SJSA1 (cell line): ENCODE measurements around the gene IGFALS. TPM values are rescaled to one million over a fixed set of nuclear protein-coding genes. Genes with fewer than 3 reads are reported as not detected.

Source experiments
- DNase-seq, 2 experiments: peaks; one replicate each; pipeline ENCODE4 v3.0.0-alpha.2; 2015 to 2020; ENCODE audit warnings: low spot score in 2 of 2, low read depth in 1 of 2
- H3K27ac ChIP-seq: fragments of 250-450 bp; sonication (Bioruptor Pico); 2 replicates; pipeline ENCODE4 v1.5.1; 2020; ENCODE audit warnings: mild to moderate bottlenecking, moderate library complexity
- H3K27me3 ChIP-seq: fragments of 250-450 bp; sonication (Bioruptor Pico); replicated peaks from 2 replicates; pipeline ENCODE4 v1.5.1; 2020; ENCODE audit warnings: mild to moderate bottlenecking, moderate library complexity
- H3K36me3 ChIP-seq: fragments of 250-450 bp; sonication (Bioruptor Pico); 2 replicates; pipeline ENCODE4 v1.5.1; 2020; ENCODE audit warnings: mild to moderate bottlenecking
- H3K4me1 ChIP-seq: fragments of 250-450 bp; sonication (Bioruptor Pico); replicated peaks from 2 replicates; pipeline ENCODE4 v1.6.1; 2021; ENCODE audit warnings: mild to moderate bottlenecking
- H3K4me3 ChIP-seq: fragments of 250-450 bp; sonication (Bioruptor Pico); 2 replicates; pipeline ENCODE4 v1.5.1; 2020; ENCODE audit warnings: mild to moderate bottlenecking
- H3K9me3 ChIP-seq: fragments of 250-450 bp; sonication (Bioruptor Pico); replicated peaks from 2 replicates; pipeline ENCODE4 v1.5.1; 2020; ENCODE audit warnings: mild to moderate bottlenecking
- total RNA-seq: library from RNA; depleted of rRNA; stranded (reverse); fragments of >200 nt; shearing (Covaris generic); gene quantifications from 2 replicates; pipeline ENCODE4 v1.2.3, GENCODE V29; 2014

The IGFALS gene
- total RNA-seq, 1 experiment from 2014 or later: not detected

DNA sequence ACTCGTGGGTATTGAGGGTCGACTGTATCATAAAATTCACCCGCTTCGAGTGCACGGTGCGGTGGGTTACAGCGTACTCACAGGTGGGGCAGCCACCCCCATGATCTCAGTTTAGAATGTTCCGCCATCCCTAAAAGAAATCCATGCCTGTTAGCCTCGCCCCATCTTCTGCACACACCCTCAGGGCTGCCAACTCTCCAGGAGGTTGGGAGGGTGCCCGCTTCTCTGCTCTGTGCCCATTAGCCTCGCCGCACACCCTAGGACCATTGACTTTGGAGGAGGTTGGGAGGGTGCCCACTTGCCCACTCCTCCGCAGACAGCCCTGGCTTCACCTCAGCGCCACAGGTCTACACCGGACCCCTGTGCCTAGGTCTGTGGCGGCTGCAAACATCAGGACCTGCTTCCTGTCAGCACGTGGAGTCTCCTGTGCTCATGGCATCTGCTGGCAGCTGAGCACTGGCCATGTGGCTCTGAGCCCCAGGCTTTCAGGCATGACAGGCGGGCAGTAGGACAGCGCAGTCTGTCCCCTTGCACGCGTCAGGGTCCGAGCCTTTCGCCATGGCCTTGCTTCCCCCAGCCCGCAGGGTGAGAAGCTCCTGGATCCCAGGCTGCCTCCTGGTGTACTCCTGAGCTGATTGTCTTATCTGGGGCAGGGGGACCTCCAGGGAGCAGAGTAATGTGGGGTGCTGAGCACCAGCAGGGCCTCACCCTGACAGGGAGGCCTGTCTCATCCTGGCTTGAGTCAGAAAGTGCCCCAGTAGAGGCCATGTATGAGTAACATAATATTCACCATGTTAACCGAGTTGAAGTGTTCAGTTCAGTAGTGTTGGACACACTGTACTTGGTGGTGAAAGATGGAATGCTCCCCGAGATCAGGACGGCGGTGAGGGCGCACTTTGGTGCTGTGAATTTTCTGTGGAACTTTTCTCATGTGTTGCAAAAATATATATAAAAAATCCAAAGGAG is 44.1 kb downstream of the IGFALS start:
- Histone ChIP-seq H3K4me3 (no peak overlapping the region), H3K9me3 (no peaks in the 10 kb centered on the region), H3K27ac (no peak overlapping the region), H3K4me1 (peaks cover 30% of the 10 kb centered on the region), H3K27me3 (no peaks in the 10 kb centered on the region), H3K36me3 (peaks cover 84% of the 10 kb centered on the region)
- no peak for DNase-seq

DNA sequence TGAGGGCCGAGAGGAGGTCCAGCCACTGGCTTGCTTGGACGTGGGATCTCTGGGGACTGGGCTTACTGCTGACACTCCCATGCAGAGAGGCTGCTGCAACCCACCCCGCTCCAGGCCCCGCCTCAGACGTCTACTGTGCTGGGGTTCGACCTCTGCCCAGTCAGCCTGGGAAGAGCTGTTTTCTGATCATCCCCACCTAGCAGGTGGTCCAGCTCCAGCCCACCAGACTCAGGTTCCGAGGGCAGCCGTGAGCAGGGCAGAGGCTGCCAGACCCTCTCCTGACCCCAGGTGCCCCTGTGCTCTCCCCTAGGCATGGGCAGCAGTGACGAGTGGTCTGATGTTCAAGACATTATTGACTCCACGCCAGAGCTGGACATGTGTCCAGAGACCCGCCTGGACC is 45.6 kb downstream of the IGFALS start:
- Histone ChIP-seq H3K36me3 (peaks cover 83% of the 10 kb centered on the region), H3K27me3 (no peaks in the 10 kb centered on the region), H3K4me1 (peaks cover 42% of the 10 kb centered on the region), H3K9me3 (no peaks in the 10 kb centered on the region), H3K4me3 (no peak overlapping the region), H3K27ac (no peak overlapping the region)
- DNase-seq: no peak

DNA sequence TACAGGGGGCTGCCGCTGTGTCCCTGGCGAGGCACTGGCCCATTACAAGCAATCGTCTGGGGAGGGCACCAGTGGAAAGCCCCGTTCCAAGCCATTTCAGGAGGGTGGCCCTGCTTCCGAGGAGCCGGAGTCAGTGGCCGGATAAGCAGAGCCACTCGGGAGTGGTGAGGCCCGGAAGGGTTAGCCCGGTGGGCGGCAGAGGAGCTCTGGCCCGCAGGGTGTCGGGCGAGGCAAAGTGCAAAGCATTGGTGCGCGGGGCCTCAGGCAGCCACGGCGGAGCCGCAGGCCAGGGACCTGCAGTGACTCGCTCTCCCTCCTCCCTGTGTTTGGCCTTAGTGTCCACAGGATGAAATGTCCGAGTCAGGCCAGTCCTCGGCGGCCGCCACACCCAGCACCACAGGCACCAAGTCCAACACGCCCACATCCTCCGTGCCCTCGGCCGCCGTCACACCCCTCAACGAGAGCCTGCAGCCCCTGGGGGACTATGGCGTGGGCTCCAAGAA is 46.8 kb downstream of the IGFALS start:
- Histone ChIP-seq H3K36me3 (peaks cover 81% of the 10 kb centered on the region), H3K4me1 (peaks cover 42% of the 10 kb centered on the region), H3K27me3 (no peaks in the 10 kb centered on the region), H3K4me3 (no peak overlapping the region), H3K9me3 (no peaks in the 10 kb centered on the region), H3K27ac (peak overlapping the region; percentile 100)
- peak in 1 of 2 experiments; percentile 67 for DNase-seq

DNA sequence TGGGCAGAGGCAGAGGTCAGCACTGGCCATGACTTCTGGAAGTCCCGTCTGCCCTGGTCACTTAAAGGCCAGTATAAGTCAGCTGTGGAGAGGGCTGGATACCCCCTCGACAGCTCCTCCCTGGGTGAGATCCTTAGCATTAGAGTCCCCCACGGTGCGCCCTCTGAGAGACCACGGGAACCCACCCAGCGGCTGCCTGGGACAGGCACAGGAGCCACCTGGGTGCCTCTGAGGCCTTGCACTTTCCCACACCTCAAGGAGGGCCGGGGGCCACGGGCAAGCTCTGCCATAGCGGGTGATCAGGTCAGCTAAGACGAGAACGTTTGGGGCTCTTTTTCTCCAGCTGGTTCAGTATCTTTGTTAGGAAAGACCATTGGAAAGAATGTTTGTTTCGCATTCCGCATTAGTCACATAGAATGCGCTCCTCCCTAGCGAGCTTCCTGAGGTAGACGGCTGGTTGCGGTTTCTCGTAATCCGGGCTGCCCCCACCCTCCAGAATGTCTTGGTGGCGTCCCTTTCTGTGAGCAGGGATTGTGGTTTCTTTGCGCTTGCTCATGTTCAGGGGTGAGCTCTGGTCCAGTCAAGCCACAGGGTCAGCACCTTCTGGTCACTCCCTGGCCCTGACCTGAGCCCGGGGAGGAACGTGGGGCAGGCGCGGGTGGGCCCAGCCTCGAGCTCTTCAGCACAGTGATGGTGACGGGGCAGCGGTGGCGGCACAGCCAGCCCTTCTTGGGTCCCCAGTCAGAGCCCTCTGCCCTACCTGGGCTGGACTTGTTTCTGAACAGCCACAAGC is 47.4 kb downstream of the IGFALS start:
- Histone ChIP-seq H3K4me3 (peak overlapping the region; percentile 13; the same call in 1 of the 2 replicates), H3K27ac (peak overlapping the region; percentile 100), H3K9me3 (no peaks in the 10 kb centered on the region), H3K36me3 (peaks cover 79% of the 10 kb centered on the region), H3K4me1 (peaks cover 42% of the 10 kb centered on the region), H3K27me3 (no peaks in the 10 kb centered on the region)
- peak; percentile 97 for DNase-seq

DNA sequence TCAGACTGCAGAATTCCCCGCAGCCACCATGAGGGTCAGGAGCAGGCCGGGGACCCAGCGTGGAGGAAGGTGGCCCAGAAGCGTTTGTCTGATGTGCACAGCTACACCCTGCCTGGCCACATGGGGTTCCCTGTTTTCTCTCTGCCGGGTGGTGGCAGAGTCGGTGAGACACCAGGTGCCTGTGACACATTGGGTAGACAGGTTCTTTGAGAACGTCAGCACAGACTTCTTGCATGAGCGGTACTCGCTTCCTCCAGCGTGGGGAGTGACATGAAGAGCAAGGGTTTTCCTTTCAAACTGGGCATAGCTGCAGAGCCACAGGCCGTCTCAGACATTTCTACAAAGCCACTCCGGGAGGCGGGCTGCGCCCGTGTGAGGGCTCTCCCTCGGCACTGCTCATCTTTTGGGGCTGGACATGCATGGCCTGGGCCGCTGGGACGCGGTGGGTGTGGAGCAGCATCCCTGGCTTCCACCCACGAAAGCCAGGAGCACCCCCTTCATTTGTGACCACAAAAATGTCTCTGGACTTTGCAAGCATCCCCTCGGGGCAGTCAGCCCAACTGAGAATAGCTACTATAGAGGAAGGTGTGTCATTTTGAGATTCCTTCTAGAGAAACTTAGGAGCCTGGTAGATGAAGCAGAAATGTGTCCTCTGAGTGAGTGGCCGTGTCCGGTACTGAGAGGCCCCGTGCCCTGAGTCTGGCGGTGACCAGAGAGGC is 48.2 kb downstream of the IGFALS start:
- no peaks in the 10 kb centered on the region for H3K9me3 ChIP-seq
- peak overlapping the region; percentile 100 for H3K27ac ChIP-seq
- peaks cover 42% of the 10 kb centered on the region for H3K4me1 ChIP-seq
- peak; percentile 93 to 94 for DNase-seq
- H3K36me3 ChIP-seq: peaks cover 79% of the 10 kb centered on the region
- peak overlapping the region; percentile 13; the same call in 1 of the 2 replicates for H3K4me3 ChIP-seq
- no peaks in the 10 kb centered on the region for H3K27me3 ChIP-seq

DNA sequence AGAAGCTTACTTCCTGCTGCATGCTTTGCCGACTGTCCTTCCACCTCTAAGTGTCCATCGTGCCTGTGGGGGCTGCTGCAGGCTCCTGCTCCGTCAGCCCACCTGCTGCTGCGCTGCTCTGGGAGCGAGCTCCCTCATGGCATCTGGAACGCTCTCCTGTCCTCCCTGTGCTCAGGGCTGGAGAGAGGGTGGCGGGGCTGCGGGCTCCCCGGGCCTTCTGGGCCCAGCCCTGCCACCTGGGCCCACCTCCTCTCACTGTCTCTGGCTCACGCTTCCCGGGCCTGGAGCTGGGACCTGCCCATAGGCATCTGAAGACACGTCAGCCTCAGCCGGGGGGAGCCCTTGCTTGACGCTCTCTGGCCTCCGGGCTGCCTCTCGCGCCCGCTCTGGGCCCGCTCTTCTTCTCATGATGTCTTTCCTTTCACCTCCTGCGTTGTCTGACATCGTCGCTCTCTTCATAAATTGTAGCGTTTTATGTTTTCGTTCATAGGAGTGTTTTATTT is 49.1 kb downstream of the IGFALS start:
- no peak overlapping the region for H3K4me3 ChIP-seq
- H3K27ac ChIP-seq: no peak overlapping the region
- no peaks in the 10 kb centered on the region for H3K9me3 ChIP-seq
- no peaks in the 10 kb centered on the region for H3K27me3 ChIP-seq
- no peak for DNase-seq
- peaks cover 42% of the 10 kb centered on the region for H3K4me1 ChIP-seq
- peaks cover 73% of the 10 kb centered on the region for H3K36me3 ChIP-seq

DNA sequence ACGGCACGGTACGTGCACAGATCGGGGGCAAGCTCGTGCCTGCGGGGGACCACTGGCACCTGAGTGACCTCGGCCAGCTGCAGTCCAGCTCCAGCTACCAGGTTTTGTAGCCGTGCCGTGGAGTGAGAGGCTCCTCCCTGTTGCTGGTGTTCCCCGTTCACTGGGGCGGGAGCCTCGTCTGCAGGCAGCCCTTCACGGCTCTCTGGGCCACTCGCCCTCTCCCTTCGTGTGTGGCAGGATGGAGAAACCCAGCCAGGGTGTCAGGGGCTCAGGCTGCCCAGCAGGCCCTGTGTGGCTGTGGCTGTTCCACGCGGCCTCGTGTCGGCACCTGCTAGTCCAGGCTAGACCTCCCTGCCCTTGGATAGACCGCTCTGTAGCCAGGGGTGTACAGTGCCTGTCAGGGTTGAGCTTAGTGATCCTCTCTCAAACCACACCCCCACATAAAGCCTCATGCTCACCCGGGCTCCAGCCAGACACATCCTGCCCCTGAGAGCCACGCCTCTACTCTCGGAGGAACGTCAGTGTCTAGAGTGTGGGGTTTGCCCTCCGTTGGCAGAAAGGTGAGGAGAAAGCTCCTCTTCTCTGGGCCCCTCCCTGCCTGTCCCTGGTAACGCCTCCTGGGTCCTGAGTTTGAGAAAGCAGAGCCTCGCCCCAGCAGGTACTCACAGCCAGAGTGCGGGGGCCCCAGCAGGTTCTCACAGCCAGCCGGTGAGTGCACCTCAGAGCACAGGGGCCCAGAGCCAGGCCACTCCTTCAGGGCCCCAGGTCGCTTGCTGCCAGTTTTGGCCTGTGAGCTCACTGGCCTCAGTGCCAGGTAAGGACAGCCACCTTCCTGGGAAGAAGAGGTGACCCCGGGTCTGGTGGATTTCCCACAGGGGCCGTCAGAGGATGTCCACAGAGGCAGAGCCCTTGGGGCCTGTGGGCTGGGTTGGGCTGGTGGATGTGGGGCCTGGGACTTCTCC is 49.8 kb downstream of the IGFALS start:
- no peak overlapping the region for H3K27ac ChIP-seq
- H3K4me1 ChIP-seq: peaks cover 42% of the 10 kb centered on the region
- peak in 1 of 2 experiments; percentile 41 for DNase-seq
- H3K9me3 ChIP-seq: no peaks in the 10 kb centered on the region
- no peaks in the 10 kb centered on the region for H3K27me3 ChIP-seq
- no peak overlapping the region for H3K4me3 ChIP-seq
- H3K36me3 ChIP-seq: peaks cover 65% of the 10 kb centered on the region

DNA sequence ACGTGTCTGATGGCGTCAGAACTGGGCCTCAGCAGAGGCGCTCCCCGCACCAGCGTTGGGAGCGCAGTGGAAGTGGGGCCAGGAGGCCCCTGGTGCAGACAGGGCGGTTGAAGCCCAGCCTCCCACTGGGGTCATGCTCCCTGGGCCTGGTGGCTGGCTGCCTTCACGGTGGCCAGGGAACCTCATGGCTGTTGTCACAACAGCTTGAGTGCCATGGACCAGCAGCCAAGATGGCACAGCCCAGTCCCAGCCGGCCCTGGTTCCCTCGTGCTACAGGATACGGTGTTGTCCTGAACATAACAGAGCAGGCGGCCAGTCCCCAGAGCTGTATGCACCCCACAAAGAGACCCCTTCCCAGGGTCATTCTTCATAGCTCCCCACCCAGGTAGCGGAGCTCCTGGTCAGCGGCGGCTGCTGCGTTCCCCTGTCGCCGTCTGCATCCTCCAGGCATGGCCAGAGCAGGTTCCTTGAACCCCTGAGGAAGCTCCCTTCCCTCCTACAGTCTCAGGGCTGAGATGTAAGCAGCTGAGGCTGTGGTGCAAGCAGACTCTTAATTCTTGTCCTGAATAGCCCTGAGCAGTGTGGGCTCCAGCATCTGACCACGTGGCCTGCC is 51.8 kb downstream of the IGFALS start:
- Histone ChIP-seq H3K9me3 (no peaks in the 10 kb centered on the region), H3K4me3 (no peak overlapping the region), H3K4me1 (peaks cover 34% of the 10 kb centered on the region), H3K36me3 (peaks cover 45% of the 10 kb centered on the region), H3K27ac (no peak overlapping the region), H3K27me3 (no peaks in the 10 kb centered on the region)
- peak in 1 of 2 experiments; percentile 41 for DNase-seq

DNA sequence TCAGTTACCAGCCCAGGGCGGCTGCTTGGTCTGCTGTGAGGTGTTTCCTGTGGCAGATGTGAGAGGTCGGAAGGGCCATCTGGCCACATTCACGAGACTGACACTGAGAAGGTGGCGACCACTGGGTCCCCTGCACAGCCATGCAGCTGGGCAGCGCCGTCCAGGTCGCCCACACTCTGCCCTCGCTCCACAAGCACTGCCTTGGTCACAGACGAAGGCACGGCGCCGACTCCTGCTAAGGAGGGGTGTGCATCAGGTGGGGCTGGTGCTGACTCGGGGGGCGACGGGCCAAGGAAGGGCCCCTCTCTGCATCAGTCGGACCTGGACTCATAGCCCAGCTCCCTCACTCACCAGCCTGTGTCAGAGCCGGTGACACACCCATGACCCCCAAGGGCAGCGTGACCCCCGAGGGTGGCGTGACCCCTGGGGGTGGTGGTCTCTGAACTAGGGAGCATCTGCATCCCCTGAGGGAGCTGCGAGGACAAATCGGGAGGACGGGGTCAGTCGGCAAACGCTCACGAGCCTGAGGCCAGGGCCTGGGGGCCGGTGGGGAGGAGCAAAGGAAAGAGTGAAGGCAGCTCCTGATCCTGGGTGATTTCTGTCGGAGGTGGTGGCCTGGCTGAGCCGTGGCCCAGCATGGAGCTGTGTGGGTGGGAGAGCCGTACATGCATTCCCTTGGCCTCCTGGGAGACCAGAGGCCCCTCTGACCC is 52.6 kb downstream of the IGFALS start:
- peak in 1 of 2 experiments; percentile 40 for DNase-seq
- Histone ChIP-seq H3K27ac (no peak overlapping the region), H3K36me3 (peaks cover 42% of the 10 kb centered on the region), H3K4me3 (no peak overlapping the region), H3K4me1 (peaks cover 27% of the 10 kb centered on the region), H3K9me3 (no peaks in the 10 kb centered on the region), H3K27me3 (no peaks in the 10 kb centered on the region)
